ENCODE measurements around the gene GFI1B.
A peak's percentile ranks its signal among the peaks of the same experiment; 100 is the strongest.

Gene GFI1B

GRCh38 chr9:132942541-132943182, 35.8 kb upstream of the GFI1B start:
- no peaks in the 10 kb centered on the region for H3K27me3 ChIP-seq (ENCODE audit: control insufficient read depth, insufficient read depth, low read length)
- no peak overlapping the region for H3K27ac ChIP-seq
- H3K4me2 ChIP-seq (ENCODE audit: low read length): peak overlapping the region; percentile 32
- no peak overlapping the region for H3K9ac ChIP-seq
- no peaks in the 10 kb centered on the region for H3K9me3 ChIP-seq (ENCODE audit: control insufficient read depth, low read length)
- H3K79me2 ChIP-seq: peaks cover 16% of the 10 kb centered on the region
- no peak overlapping the region for H2AFZ ChIP-seq
- H3K4me1 ChIP-seq: peaks cover 2% of the 10 kb centered on the region
- TF ChIP-seq CTCF (IDR thresholded peaks at IDR 0.05): no peak
- no peaks in the 10 kb centered on the region for H3K36me3 ChIP-seq (ENCODE audit: control insufficient read depth, insufficient read depth, low read length)
- no peak overlapping the region for H3K4me3 ChIP-seq (ENCODE audit: low read depth, low read length)

- Histone ChIP-seq H3K27ac (no peak overlapping the region), H3K4me1 (peaks cover 2% of the 10 kb centered on the region)
- no peak for TF ChIP-seq CTCF (IDR thresholded peaks at IDR 0.05)
Measured at GRCh38 chr9:132943651-132944293, 34.7 kb upstream of the GFI1B start.

GRCh38 chr9:132944294-132945185, 34.0 kb upstream of the GFI1B start, which contains the start of gene TSC1:
TSC1 (minus strand) TSS chr9:132944616; CDS start chr9:132928872, 15,744 bp downstream.
- H3K4me2 ChIP-seq (ENCODE audit: low read length): peak within 1 kb of the TSS; percentile 94
- H3K4me3 ChIP-seq (ENCODE audit: low read depth, low read length): peak within 1 kb of the TSS; percentile 87
- peak within 1 kb of the TSS; percentile 82 for H2AFZ ChIP-seq
- no peaks in the 10 kb centered on the region for H3K9me3 ChIP-seq (ENCODE audit: control insufficient read depth, low read length)
- H3K4me1 ChIP-seq: peaks cover 2% of the 10 kb centered on the region
- no peaks in the 10 kb centered on the region for H3K36me3 ChIP-seq (ENCODE audit: control insufficient read depth, insufficient read depth, low read length)
- H3K27ac ChIP-seq: peak within 1 kb of the TSS; percentile 92
- H3K79me2 ChIP-seq: peaks cover 12% of the 10 kb centered on the region
- no peak for TF ChIP-seq CTCF (IDR thresholded peaks at IDR 0.05)
- H3K9ac ChIP-seq: peak within 1 kb of the TSS; percentile 41
- H3K27me3 ChIP-seq (ENCODE audit: control insufficient read depth, insufficient read depth, low read length): no peaks in the 10 kb centered on the region

More at GRCh38 chr9:132943651-132944293, 34.7 kb upstream of the GFI1B start:
- Histone ChIP-seq H3K9me3 (ENCODE audit: control insufficient read depth, low read length) (no peaks in the 10 kb centered on the region), H3K79me2 (peaks cover 12% of the 10 kb centered on the region), H2AFZ (peak overlapping the region; percentile 82), H3K9ac (peak overlapping the region; percentile 41), H3K4me3 (ENCODE audit: low read depth, low read length) (peak overlapping the region; percentile 87), H3K27me3 (ENCODE audit: control insufficient read depth, insufficient read depth, low read length) (no peaks in the 10 kb centered on the region), H3K36me3 (ENCODE audit: control insufficient read depth, insufficient read depth, low read length) (no peaks in the 10 kb centered on the region), H3K4me2 (ENCODE audit: low read length) (peak overlapping the region; percentile 85)

GRCh38 chr9:132945186-132946130, 33.0 kb upstream of the GFI1B start:
- Histone ChIP-seq H3K36me3 (ENCODE audit: control insufficient read depth, insufficient read depth, low read length) (no peaks in the 10 kb centered on the region), H3K4me2 (ENCODE audit: low read length) (peak overlapping the region; percentile 94), H2AFZ (peak overlapping the region; percentile 82), H3K27ac (peak overlapping the region; percentile 92), H3K4me1 (peaks cover 2% of the 10 kb centered on the region), H3K9me3 (ENCODE audit: control insufficient read depth, low read length) (no peaks in the 10 kb centered on the region), H3K27me3 (ENCODE audit: control insufficient read depth, insufficient read depth, low read length) (no peaks in the 10 kb centered on the region), H3K9ac (no peak overlapping the region), H3K79me2 (peaks cover 12% of the 10 kb centered on the region), H3K4me3 (ENCODE audit: low read depth, low read length) (peak overlapping the region; percentile 87)
- no peak for TF ChIP-seq CTCF (IDR thresholded peaks at IDR 0.05)
